ENCODE data around the gene SMIM43.
"Not testable (repeated sequence)": the region's sequence is repeated elsewhere in the genome, so short reads cannot be mapped to it uniquely, and the experiment has no call there.

SMIM43 gene

GRCh38 chr4:121778991-121779628 is 14.1 kb upstream of the SMIM43 start:
- DNase-seq = no peak

DNA sequence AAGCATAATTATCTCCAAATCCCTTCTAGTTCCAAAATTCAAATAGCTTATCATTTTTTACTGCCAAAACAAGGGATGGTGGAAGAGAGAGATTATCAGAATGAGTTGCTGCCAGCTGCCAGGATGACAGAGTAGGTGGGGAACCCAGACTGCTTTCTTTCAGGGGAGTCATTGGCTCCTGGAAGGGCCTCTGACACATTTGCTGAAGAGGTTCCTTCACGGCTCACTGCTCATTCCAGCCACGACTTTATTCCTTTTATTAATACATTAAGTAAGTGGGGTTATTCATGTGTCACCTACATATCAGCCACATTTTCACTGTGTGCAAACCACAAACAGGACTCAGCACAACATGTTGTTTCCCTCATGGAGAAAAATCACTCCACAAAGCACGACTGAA is 12.7 kb upstream of the SMIM43 start:
- DNase-seq = no peak

DNA sequence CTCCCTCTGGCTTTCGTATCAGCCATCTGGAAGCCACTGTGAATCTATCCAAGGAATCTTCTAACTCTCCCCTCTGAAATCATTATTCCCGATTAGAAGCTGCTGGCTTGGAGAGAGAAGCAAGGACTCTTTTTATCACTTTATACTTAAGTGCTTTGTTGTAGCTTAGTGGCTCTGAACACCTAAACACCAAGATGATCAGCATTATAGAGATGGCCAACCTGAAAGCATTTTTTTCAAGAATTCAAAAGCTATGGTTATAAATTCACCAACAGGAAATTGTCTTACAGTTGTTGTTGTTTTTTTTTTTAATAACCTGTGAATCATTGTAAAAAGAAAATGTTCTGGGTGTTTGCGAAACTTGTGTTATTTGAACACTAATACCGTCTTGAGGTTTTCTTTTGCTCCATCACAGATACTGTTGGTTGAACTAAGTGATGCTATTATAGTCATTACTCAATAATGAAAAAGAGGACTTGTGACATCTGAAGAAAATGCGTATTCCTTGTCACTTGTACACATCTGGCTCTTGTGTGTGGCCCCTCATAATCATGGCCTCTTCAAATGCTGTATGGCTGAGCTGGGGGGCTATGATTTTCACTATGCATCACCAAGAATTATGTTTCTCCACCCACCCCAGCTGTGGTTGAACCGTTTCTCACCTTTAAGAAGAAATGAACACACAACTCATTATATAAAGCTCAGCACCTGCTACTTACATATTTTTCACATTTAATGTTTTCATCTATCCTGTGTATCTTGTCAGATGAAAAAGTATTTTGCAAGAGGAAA is 11.8 kb upstream of the SMIM43 start:
- no peak for DNase-seq

- no peak for DNase-seq
Observed at GRCh38 chr4:121773883-121774282, 8.9 kb upstream of the SMIM43 start.

- DNase-seq = no peak
Observed at GRCh38 chr4:121771869-121772268, 6.9 kb upstream of the SMIM43 start.

- DNase-seq = no peak
Observed at GRCh38 chr4:121769341-121769740, 4.4 kb upstream of the SMIM43 start.

GRCh38 chr4:121767166-121767565 is 2.2 kb upstream of the SMIM43 start:
- no peak for DNase-seq

DNA sequence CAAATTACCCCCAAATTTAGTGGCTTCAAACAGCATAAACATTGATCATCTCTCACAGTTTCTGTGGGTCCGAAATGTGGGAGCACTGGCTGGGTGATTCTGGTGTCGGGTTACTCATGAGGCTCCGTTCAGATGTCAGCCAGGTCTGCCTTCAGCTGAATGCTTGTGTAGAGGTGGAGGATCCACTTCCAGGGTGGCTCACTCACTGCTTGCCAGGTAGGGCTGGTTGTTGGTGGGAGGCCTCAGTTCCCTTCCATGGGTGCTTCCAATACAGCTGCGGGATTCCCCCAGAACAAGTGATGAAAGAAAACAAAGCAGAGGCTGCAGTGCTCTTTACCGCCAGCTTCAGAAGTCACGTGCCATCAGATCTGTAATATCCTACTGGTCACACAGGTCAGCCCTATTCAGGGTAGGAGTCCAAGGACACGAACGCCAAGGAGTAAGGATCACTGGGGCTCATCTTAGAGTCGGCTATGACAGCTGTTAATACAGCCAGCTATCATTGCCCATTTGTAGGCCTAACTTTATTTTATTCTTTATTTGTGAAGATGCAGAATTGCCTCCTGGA is 1.1 kb upstream of the SMIM43 start:
- DNase-seq = no peak

DNA sequence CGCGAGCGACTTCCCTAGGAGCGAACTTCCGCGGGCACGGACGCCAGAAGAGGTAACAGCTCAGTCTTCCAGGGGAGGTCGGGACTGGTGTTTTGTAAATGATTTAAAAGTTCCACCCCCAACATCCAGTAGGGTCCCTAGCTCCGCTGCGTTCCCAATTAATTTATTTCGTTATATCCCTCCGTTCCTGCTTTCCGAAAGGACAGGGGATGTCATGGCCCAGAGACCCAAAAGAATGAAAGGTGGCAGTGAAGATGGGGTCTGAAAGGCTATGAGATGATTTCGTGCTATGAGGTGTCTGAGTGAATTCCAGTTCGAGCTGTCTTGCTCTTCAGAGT is 373 bp upstream of the SMIM43 start:
- no peak for DNase-seq

GRCh38 chr4:121764303-121764701 is 662 bp downstream of the SMIM43 start:
- DNase-seq = no peak

DNA sequence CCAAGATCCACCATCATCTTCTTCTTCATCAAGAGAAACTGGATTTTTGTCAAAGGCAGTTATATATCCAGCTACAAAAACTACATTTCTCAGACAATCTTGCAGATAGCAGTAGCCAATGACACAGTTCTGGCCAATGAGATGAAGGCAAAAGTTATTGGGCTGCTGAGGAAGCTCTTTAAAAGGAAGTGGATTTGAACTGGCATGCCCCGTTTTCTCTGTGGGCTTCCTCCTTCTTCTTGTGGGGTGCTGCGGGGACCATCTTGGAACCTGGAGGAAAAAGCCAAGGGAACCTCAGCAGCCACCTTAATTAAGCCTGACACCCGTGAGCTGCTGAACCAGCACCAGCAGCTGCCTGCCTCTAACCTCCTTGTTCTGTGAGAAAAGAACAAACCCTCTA is 4.8 kb downstream of the SMIM43 start:
- no peak for DNase-seq

DNA sequence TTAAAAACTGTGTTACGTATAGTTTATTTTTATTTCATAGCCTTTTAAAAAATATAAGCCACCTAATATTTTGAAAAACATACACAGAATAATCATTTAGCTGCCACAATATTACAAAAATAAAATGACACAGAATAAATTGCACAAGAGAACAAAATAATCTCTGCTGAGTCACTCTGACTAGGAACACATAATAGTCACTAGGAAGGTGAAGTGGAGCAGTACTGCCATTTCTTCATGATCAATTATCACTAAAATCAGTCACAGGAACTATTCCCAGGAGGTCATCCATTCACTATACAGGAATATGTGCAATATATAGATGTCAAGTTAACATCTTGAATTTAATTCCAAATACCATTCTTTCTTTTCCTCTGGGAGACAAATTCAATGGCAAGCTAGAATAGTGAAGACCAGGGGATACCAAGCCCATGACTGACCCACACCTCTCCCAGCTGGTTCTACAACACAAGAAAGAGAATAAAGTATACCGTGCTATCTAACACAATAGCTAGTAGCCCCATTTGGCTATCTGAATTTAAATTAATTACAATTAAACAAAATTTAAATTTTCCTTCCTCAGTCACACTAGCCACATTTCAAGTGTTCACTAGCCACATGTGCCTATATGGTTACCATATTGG is 5.9 kb downstream of the SMIM43 start:
- no peak for DNase-seq

DNA sequence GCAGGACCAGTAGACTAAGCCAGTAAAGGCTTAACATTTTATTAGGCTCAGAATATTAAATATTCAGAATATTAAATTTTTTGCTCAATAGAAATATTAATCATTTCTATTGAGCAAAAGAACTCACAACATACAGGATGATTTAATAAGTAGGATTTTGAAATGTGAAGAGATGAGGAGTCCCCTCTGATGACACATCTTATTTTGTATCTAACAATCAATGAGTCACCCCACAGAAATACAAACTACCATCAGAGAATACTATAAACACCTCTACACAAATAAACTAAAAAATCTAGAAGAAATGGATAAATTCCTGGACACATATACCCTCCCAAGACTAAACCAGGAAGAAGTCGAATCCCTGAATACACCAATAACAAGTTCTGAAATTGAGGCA is 12.8 kb downstream of the SMIM43 start:
- DNase-seq = not testable (repeated sequence)

- DNase-seq = no peak
Observed at GRCh38 chr4:121749225-121749624, 15.7 kb downstream of the SMIM43 start.

GRCh38 chr4:121742794-121743193 is 22.2 kb downstream of the SMIM43 start:
- no peak for DNase-seq

- no peak for DNase-seq
Observed at GRCh38 chr4:121741751-121742150, 23.2 kb downstream of the SMIM43 start.

DNA sequence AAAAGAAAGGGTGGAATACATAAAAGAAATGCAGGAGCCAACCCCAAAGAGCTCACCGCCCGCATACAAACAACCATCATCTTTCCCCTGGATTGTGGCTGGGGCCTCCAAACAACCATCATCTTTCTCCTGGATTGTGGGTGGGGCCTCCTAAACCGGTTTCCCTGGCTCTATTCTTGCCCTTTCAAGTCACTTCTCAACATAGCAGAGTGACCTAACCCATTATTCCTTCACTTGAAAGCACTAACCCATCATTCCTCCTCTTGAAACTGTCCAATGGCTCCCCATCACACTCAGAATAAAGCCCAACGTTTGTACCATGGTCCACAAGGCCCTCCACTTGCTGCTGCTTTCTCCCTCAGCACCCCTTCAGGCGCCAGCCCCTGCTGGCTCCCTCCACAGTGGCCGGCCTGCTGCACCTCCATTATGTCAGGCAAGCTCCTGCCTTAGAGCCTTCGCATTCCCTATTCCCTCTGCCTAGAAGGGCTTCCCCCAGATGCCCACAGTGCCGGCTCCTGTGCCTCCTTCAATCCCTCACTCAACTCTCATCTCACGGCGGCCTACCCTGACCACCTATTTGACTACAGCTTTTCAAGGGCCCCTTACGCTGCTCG is 24.1 kb downstream of the SMIM43 start:
- DNase-seq = no peak

DNA sequence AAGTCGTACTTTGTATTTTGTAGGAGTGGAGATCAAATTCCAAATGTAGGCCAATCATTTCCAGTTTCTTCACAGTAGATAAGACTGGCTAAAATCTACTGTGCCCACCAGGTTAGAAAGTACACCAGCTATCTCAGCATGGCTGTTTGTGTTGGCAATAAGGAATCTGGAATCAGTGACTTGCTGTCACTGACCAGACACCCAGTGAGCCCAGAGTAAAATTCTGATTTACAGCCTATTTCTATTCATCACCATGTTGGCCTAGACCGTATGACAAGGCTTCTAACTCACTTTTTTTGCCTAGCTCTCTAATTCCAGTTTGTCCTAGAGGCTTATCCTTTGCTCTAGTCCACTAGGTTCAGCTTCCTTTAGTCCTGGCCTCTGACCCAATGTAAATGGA is 25.4 kb downstream of the SMIM43 start:
- no peak for DNase-seq

GRCh38 chr4:121738780-121739535 is 26.0 kb downstream of the SMIM43 start:
- DNase-seq = no peak

DNA sequence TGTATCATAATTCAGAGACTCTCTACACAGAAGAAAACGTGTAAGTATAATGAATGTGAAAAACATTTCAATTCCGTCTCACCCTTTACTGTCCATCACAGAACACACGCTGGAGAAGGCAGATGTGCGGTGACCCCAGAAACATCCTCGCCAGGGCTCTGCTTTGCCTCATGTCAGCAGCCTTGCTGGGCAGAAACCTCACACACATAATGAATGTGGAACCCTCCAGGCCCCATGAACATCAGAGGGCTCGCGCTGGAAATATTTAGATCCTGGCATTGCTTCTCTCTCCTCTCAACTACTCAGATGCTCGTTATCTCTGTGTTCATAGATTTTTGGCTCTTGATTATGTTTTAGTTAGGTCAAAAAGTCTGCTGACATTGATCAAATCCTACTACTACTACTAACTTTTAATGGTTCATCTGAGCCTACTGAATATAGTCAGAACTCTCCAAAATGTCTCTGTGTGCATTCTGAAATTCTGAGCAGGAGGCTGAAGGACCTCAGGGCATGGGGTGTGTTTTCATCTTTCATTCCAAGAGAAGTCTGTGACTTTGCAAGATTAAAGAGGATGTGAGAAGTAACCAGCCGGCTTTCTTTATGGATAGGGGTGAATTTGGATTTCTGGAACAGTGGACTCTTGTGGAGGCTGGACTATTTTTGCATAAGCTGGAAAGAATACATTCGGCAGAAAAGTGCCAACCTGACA is 27.0 kb downstream of the SMIM43 start:
- no peak for DNase-seq

DNA sequence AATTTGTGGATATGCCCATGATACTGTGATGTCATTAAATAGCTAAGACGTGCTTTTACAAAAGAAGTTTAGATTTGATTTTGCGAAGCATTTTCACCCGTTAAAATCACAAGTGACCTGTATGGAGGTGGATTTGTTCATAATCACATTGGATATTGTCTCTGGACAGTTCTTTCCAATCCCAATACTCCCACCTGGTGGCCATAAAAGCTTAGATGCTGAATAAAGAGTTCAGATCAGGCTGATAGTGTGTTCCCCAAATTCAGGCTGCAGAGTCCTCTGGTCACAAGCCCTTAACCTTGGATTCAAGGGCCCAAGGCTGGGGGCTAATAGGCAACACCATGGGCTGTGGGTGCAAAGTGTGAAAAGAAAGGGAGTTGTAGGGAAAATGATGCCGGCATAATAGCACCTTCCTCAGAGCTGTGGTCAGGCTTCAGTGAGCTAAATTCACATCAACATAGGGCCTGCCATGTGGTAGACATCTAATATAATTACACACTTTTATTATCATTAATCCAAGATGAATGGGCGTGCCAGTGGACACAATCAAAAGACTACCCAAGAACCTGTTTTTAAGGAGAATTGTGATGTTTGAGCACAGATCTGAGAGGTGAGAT is 28.1 kb downstream of the SMIM43 start:
- no peak for DNase-seq

GRCh38 chr4:121734571-121734970 is 30.4 kb downstream of the SMIM43 start:
- DNase-seq = no peak

Data from activated T-cell treated with anti-CD3 and anti-CD28 coated beads, Interleukin-2, amount 50 U/mL, for 48 hours (primary cell).